HepG2 (cell line): ENCODE measurements around the gene PLAGL2. TPM values are rescaled to one million over a fixed set of nuclear protein-coding genes. Genes with fewer than 3 reads are reported as not detected.
A peak's percentile ranks its signal among the peaks of the same experiment; 100 is the strongest.

Source experiments
- CREM ChIP-seq, 2 experiments: sonication (generic) in 1 of 2; formaldehyde crosslinking in 1 of 2; IDR thresholded peaks; 2 replicates each; pipeline versions ENCODE4 v1.4.0 to v1.6.1; 2016 to 2020; ENCODE audit warnings: antibody characterized with exemption in 1 of 2, mild to moderate bottlenecking in 1 of 2, missing genetic modification reagents in 1 of 2
- RBM22 ChIP-seq: fragments of 200-400 bp; formaldehyde crosslinking; optimal IDR thresholded peaks from 2 replicates; pipeline ENCODE3; 2017; ENCODE audit warnings: mild to moderate bottlenecking, low read length, moderate library complexity
- RFXANK ChIP-seq: IDR thresholded peaks from 2 replicates; pipeline ENCODE4 v1.6.1; 2016
- SETDB1 ChIP-seq: sonication (generic); formaldehyde crosslinking; IDR thresholded peaks from 2 replicates; pipeline ENCODE4 v1.5.1; 2020; ENCODE audit warnings: missing genetic modification reagents, mild to moderate bottlenecking, borderline replicate concordance
- SP1 ChIP-seq, 2 experiments: fragments of 450-650 bp in 1 of 2; sonication (generic) in 1 of 2; formaldehyde crosslinking in 1 of 2; IDR thresholded peaks; 2 replicates each; pipeline versions ENCODE4 v1.4.0 to v1.6.1; 2016 to 2020; ENCODE audit warnings: missing genetic modification reagents in 1 of 2
- TEAD3 ChIP-seq: optimal IDR thresholded peaks from 2 replicates; pipeline ENCODE3; 2016; ENCODE audit warnings: borderline replicate concordance
- U2AF2 ChIP-seq: fragments of 200-400 bp; formaldehyde crosslinking; IDR thresholded peaks from 2 replicates; pipeline ENCODE4 v1.6.1; 2017; ENCODE audit warnings: low read depth, mild to moderate bottlenecking, low read length
- ZNF124 ChIP-seq: sonication (generic); formaldehyde crosslinking; IDR thresholded peaks from 2 replicates; pipeline ENCODE4 v1.4.0; 2020; ENCODE audit warnings: missing genetic modification reagents
- ZNF34 ChIP-seq: sonication (generic); formaldehyde crosslinking; IDR thresholded peaks from 2 replicates; pipeline ENCODE4 v1.4.0; 2020; ENCODE audit warnings: mild to moderate bottlenecking, missing genetic modification reagents, borderline replicate concordance
- ZNF781 ChIP-seq: sonication (generic); formaldehyde crosslinking; IDR thresholded peaks from 2 replicates; pipeline ENCODE4 v1.5.1; 2020; ENCODE audit warnings: borderline replicate concordance, mild to moderate bottlenecking, missing genetic modification reagents; ENCODE audit errors: not compliant biosample characterization
- polyA plus RNA-seq, 8 experiments: library from polyadenylated mRNA; depleted of rRNA in 3 of 8; stranded (reverse) in 7 of 8; unstranded in 1 of 8; fragments of >200 nt; fragmentation: Illumina TruSeq in 4 of 8; extraction: Trizol in 4 of 8; gene quantifications; 2 replicates each; pipeline versions ENCODE4 v1.2.1 to v1.2.3, GENCODE V29; 2011 to 2016; ENCODE audit warnings: low read depth in 4 of 8, missing spikeins in 1 of 8, mixed read lengths in 1 of 8; ENCODE audit not compliant: insufficient read depth in 1 of 8
- total RNA-seq, 5 experiments: library from RNA; depleted of rRNA; stranded (reverse); fragments of >200 nt; fragmentation: Illumina TruSeq; extraction: Trizol; gene quantifications; 2 replicates each; pipeline ENCODE4 v1.2.3, GENCODE V29; 2016; ENCODE audit warnings: low read depth in 1 of 5
- TF ChIP-seq, protein P1 (sequence below): IDR thresholded peaks from 2 replicates; pipeline ENCODE4 v1.6.1; 2016; ENCODE audit warnings: mild to moderate bottlenecking
- TF ChIP-seq, protein P2 (sequence below), 2 experiments: sonication (generic) in 1 of 2; formaldehyde crosslinking in 1 of 2; IDR thresholded peaks; 2 replicates each; pipeline versions ENCODE4 v1.4.0 to v1.6.1; 2018 to 2020; ENCODE audit warnings: missing genetic modification reagents in 2 of 2, borderline replicate concordance in 1 of 2, low read depth in 1 of 2, mild to moderate bottlenecking in 1 of 2, missing biosample characterization in 1 of 2
- TF ChIP-seq, protein P3 (sequence below): IDR thresholded peaks from 2 replicates; pipeline ENCODE4 v1.6.1; 2016; ENCODE audit warnings: low read depth
- TF ChIP-seq, protein P4 (sequence below): sonication (generic); formaldehyde crosslinking; conservative IDR thresholded peaks from 2 replicates; pipeline ENCODE4 v1.4.0; 2020; ENCODE audit warnings: mild to moderate bottlenecking, missing genetic modification reagents, moderate library complexity
- TF ChIP-seq, protein P5 (sequence below): sonication (generic); formaldehyde crosslinking; IDR thresholded peaks from 2 replicates; pipeline ENCODE4 v1.4.0; 2020; ENCODE audit warnings: missing genetic modification reagents, borderline replicate concordance
- TF ChIP-seq, protein P6 (sequence below): sonication (generic); formaldehyde crosslinking; IDR thresholded peaks from 2 replicates; pipeline ENCODE4 v1.4.0; 2020; ENCODE audit warnings: missing genetic modification reagents, mild to moderate bottlenecking, borderline replicate concordance

The PLAGL2 gene
- total and polyA plus RNA-seq, 2 of the 13 experiments (the other 11 are each of a cell fraction or from before 2014, with no cell fraction given), result 15.2 to 15.3 TPM

DNA sequence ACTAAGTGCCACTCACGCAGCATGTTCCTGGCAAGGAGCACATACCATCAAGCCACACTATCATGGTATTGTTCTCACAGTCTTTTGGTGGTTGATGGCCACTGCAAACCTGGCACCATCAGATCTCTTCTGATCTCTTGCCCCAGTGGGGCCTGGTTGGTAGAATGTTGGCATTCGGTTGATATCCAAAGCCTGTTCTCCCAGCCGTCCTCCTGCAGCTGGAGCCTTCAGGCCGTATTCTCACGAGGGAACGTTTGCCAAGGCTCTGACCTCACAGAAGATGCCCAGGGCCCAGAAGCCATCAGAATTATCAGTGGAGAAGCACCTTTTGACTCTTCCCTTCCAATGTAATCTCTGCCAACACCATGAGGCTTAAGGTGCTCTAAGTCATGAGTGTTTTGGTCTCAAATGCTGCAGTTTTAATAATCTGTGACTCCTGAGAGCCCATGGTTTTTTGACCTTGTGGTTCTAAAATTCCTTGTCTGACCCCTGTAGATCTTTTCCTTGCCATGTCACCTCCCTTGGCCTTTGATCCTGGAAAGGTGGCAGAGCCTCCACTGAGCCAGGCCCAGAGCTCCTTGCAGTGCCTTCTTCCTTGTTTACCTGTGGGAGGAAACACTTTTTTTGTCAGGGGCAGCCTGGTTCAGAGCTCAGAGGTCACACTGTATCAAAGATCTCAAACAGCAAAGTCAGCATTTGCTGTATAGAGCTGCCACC is 27.9 kb upstream of the PLAGL2 start (continued):
- TF ChIP-seq TEAD3 (CRISPR knock-in tag), result peak; percentile 58
- no peak for TF ChIP-seq ZNF34 (CRISPR knock-in tag)
- TF ChIP-seq, protein P1, sequence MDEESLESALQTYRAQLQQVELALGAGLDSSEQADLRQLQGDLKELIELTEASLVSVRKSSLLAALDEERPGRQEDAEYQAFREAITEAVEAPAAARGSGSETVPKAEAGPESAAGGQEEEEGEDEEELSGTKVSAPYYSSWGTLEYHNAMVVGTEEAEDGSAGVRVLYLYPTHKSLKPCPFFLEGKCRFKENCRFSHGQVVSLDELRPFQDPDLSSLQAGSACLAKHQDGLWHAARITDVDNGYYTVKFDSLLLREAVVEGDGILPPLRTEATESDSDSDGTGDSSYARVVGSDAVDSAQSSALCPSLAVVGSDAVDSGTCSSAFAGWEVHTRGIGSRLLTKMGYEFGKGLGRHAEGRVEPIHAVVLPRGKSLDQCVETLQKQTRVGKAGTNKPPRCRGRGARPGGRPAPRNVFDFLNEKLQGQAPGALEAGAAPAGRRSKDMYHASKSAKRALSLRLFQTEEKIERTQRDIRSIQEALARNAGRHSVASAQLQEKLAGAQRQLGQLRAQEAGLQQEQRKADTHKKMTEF (CRISPR knock-in tag), result peak; percentile 26; the same call in 1 of the 2 replicates
- TF ChIP-seq SETDB1, result no peak
- TF ChIP-seq RFXANK (CRISPR knock-in tag), result no peak
- TF ChIP-seq, protein P2, sequence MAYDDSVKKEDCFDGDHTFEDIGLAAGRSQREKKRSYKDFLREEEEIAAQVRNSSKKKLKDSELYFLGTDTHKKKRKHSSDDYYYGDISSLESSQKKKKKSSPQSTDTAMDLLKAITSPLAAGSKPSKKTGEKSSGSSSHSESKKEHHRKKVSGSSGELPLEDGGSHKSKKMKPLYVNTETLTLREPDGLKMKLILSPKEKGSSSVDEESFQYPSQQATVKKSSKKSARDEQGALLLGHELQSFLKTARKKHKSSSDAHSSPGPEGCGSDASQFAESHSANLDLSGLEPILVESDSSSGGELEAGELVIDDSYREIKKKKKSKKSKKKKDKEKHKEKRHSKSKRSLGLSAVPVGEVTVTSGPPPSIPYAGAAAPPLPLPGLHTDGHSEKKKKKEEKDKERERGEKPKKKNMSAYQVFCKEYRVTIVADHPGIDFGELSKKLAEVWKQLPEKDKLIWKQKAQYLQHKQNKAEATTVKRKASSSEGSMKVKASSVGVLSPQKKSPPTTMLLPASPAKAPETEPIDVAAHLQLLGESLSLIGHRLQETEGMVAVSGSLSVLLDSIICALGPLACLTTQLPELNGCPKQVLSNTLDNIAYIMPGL (CRISPR knock-in tag; IDR thresholded peaks at IDR 0.05; ENCODE audit: borderline replicate concordance in 1 of 2, low read depth in 1 of 2), result no peak; a peak in 1 of 4 replicates
- peak; percentile 11 for TF ChIP-seq RBM22
- TF ChIP-seq ZNF124, result 0 out of 2 replicates have a peak, but pooled peaks have one; percentile 54
- peak; percentile 38; the same call in 1 of the 2 replicates for TF ChIP-seq CREM (IDR thresholded peaks at IDR 0.05)
- TF ChIP-seq CREM (CRISPR knock-in tag; IDR thresholded peaks at IDR 0.05), result no peak
- TF ChIP-seq, protein P3, sequence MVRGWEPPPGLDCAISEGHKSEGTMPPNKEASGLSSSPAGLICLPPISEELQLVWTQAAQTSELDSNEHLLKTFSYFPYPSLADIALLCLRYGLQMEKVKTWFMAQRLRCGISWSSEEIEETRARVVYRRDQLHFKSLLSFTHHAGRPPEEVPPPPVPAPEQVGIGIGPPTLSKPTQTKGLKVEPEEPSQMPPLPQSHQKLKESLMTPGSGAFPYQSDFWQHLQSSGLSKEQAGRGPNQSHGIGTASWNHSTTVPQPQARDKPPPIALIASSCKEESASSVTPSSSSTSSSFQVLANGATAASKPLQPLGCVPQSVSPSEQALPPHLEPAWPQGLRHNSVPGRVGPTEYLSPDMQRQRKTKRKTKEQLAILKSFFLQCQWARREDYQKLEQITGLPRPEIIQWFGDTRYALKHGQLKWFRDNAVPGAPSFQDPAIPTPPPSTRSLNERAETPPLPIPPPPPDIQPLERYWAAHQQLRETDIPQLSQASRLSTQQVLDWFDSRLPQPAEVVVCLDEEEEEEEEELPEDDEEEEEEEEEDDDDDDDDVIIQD (CRISPR knock-in tag), result peak; percentile 33; the same call in 1 of the 2 replicates
- TF ChIP-seq U2AF2, result no peak
- TF ChIP-seq, protein P4, sequence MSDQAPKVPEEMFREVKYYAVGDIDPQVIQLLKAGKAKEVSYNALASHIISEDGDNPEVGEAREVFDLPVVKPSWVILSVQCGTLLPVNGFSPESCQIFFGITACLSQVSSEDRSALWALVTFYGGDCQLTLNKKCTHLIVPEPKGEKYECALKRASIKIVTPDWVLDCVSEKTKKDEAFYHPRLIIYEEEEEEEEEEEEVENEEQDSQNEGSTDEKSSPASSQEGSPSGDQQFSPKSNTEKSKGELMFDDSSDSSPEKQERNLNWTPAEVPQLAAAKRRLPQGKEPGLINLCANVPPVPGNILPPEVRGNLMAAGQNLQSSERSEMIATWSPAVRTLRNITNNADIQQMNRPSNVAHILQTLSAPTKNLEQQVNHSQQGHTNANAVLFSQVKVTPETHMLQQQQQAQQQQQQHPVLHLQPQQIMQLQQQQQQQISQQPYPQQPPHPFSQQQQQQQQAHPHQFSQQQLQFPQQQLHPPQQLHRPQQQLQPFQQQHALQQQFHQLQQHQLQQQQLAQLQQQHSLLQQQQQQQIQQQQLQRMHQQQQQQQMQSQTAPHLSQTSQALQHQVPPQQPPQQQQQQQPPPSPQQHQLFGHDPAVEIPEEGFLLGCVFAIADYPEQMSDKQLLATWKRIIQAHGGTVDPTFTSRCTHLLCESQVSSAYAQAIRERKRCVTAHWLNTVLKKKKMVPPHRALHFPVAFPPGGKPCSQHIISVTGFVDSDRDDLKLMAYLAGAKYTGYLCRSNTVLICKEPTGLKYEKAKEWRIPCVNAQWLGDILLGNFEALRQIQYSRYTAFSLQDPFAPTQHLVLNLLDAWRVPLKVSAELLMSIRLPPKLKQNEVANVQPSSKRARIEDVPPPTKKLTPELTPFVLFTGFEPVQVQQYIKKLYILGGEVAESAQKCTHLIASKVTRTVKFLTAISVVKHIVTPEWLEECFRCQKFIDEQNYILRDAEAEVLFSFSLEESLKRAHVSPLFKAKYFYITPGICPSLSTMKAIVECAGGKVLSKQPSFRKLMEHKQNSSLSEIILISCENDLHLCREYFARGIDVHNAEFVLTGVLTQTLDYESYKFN (CRISPR knock-in tag), result peak; percentile 89
- TF ChIP-seq SP1 (IDR thresholded peaks at IDR 0.05), result no peak
- no peak for TF ChIP-seq SP1 (CRISPR knock-in tag; IDR thresholded peaks at IDR 0.05)
- TF ChIP-seq, protein P5, sequence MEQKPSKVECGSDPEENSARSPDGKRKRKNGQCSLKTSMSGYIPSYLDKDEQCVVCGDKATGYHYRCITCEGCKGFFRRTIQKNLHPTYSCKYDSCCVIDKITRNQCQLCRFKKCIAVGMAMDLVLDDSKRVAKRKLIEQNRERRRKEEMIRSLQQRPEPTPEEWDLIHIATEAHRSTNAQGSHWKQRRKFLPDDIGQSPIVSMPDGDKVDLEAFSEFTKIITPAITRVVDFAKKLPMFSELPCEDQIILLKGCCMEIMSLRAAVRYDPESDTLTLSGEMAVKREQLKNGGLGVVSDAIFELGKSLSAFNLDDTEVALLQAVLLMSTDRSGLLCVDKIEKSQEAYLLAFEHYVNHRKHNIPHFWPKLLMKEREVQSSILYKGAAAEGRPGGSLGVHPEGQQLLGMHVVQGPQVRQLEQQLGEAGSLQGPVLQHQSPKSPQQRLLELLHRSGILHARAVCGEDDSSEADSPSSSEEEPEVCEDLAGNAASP, result peak; percentile 81; the same call in 1 of the 2 replicates
- TF ChIP-seq ZNF781, result no peak
- TF ChIP-seq, protein P6, sequence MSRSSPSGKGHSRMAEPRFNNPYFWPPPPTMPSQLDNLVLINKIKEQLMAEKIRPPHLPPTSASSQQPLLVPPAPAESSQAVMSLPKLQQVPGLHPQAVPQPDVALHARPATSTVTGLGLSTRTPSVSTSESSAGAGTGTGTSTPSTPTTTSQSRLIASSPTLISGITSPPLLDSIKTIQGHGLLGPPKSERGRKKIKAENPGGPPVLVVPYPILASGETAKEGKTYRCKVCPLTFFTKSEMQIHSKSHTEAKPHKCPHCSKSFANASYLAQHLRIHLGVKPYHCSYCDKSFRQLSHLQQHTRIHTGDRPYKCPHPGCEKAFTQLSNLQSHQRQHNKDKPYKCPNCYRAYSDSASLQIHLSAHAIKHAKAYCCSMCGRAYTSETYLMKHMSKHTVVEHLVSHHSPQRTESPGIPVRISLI (CRISPR knock-in tag), result peak; percentile 95
